A673 (cell line): ENCODE measurements around the gene CLK3. TPM values are rescaled to one million over a fixed set of nuclear protein-coding genes. Genes with fewer than 3 reads are reported as not detected.
"Not testable (repeated sequence)": the region's sequence is repeated elsewhere in the genome, so short reads cannot be mapped to it uniquely, and the experiment has no call there.

ENCODE experiments used
- BruUV-seq: library from RNA; stranded (reverse); fragments of 400-500 nt; replicated peaks from 2 replicates; lab custom pipeline; 2021; lab: Mats Ljungman, UMichigan
- CTCF ChIA-PET: fragments of 300-600 bp; sonication (Branson Sonifier 250); formaldehyde crosslinking; loops from one replicate; lab custom pipeline; 2022; ENCODE audit warnings: antibody characterized with exemption; lab: Charles Lee
- POLR2A ChIA-PET: fragments of 300-600 bp; sonication (Branson Sonifier 250); formaldehyde crosslinking; loops from one replicate; lab custom pipeline; 2022; ENCODE audit warnings: antibody characterized with exemption; ENCODE audit not compliant: low non-redundant PET; lab: Charles Lee
- DNase-seq: peaks from one replicate; pipeline ENCODE4 v3.0.0-alpha.2; 2015; ENCODE audit warnings: low spot score
- H3K27ac ChIP-seq: fragments of 200-600 bp; sonication (generic); 2 replicates; pipeline ENCODE4 v1.5.1; 2016; ENCODE audit warnings: mixed run types, low read depth, mild to moderate bottlenecking, mixed read lengths, antibody characterized with exemption, low read length; ENCODE audit not compliant: poor library complexity, severe bottlenecking
- H3K27me3 ChIP-seq: fragments of 200-600 bp; sonication (generic); replicated peaks from 2 replicates; pipeline ENCODE4 v1.6.1; 2017; ENCODE audit warnings: mixed run types, low read depth, mild to moderate bottlenecking, mixed read lengths, antibody characterized with exemption, low read length; ENCODE audit not compliant: insufficient read depth, poor library complexity
- H3K36me3 ChIP-seq: fragments of 200-600 bp; sonication (generic); 2 replicates; pipeline ENCODE4 v1.6.1; 2016; ENCODE audit warnings: mixed run types, mild to moderate bottlenecking, mixed read lengths, antibody characterized with exemption, low read length; ENCODE audit not compliant: insufficient read depth, poor library complexity, severe bottlenecking
- H3K4me1 ChIP-seq: fragments of 200-600 bp; sonication (generic); 2 replicates; pipeline ENCODE4 v1.6.1; 2017; ENCODE audit warnings: mixed run types, mild to moderate bottlenecking, mixed read lengths, antibody characterized with exemption, low read length; ENCODE audit not compliant: insufficient read depth, poor library complexity, severe bottlenecking
- H3K4me3 ChIP-seq: fragments of 200-600 bp; sonication (generic); 2 replicates; pipeline ENCODE4 v1.5.1; 2016; ENCODE audit warnings: low read depth, mixed run types, mild to moderate bottlenecking, mixed read lengths, low read length; ENCODE audit not compliant: poor library complexity, severe bottlenecking
- H3K9me3 ChIP-seq: fragments of 200-600 bp; sonication (generic); 2 replicates; pipeline ENCODE4 v1.6.1; 2016; ENCODE audit warnings: mixed run types, low read depth, mild to moderate bottlenecking, mixed read lengths, antibody characterized with exemption, low read length; ENCODE audit not compliant: poor library complexity, severe bottlenecking
- EZH2 ChIP-seq: fragments of 200-600 bp; sonication (generic); IDR thresholded peaks from 2 replicates; pipeline ENCODE4 v1.6.1; 2017; ENCODE audit warnings: borderline replicate concordance, low read depth, mild to moderate bottlenecking, mixed read lengths, antibody characterized with exemption, low read length; ENCODE audit not compliant: poor library complexity, severe bottlenecking
- intact Hi-C: fragments of 100-400 bp; cut with micrococcal nuclease; formaldehyde crosslinking; loops from one replicate; pipeline ENCODE4 v1.10.0; 2022; ENCODE audit not compliant: unreplicated experiment
- total RNA-seq: library from RNA; stranded (reverse); gene quantifications from 2 replicates; pipeline ENCODE4 v1.2.3, GENCODE V29; 2021
- TF ChIP-seq, protein P1 (sequence below): fragments of 300-800, 200-600 bp; sonication (generic); conservative IDR thresholded peaks from 2 replicates; pipeline ENCODE4 v1.5.1; 2017; ENCODE audit warnings: low read depth, mild to moderate bottlenecking, antibody characterized with exemption, low read length, moderate library complexity, mixed read lengths

Gene CLK3
- total RNA-seq, 1 experiment from 2014 or later: 66.8 TPM

DNA sequence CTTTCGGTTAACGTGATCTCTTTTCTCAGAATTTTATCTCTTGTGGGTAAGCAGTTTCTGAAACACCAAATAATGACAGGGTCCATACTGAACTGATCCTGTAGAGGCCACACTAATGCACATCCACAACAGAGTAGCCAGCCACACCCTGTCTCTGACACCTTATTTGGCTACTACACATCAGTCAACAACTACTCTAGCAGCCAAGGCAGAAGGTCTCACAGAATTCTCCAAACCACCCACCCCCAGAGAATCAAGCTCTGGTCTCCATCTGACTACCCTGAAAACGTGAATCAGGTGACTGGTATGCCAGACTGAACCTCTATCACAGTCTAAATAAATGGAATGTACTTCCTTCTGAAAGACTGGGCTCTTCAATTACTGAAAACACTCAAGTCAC, 42.2 kb downstream of the CLK3 start:
- POLR2A ChIA-PET: no interaction called here
- intact Hi-C loops: no loop called here
- H3K4me3 ChIP-seq: no peak overlapping the region
- no peak for TF ChIP-seq EZH2
- TF ChIP-seq, protein P1, sequence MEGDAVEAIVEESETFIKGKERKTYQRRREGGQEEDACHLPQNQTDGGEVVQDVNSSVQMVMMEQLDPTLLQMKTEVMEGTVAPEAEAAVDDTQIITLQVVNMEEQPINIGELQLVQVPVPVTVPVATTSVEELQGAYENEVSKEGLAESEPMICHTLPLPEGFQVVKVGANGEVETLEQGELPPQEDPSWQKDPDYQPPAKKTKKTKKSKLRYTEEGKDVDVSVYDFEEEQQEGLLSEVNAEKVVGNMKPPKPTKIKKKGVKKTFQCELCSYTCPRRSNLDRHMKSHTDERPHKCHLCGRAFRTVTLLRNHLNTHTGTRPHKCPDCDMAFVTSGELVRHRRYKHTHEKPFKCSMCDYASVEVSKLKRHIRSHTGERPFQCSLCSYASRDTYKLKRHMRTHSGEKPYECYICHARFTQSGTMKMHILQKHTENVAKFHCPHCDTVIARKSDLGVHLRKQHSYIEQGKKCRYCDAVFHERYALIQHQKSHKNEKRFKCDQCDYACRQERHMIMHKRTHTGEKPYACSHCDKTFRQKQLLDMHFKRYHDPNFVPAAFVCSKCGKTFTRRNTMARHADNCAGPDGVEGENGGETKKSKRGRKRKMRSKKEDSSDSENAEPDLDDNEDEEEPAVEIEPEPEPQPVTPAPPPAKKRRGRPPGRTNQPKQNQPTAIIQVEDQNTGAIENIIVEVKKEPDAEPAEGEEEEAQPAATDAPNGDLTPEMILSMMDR: no peak
- CTCF ChIA-PET: no interaction called here
- peaks cover 14% of the 10 kb centered on the region for H3K4me1 ChIP-seq
- H3K27me3 ChIP-seq: no peaks in the 10 kb centered on the region
- no peak overlapping the region for H3K27ac ChIP-seq
- BruUV-seq: no TSS peak
- no peaks in the 10 kb centered on the region for H3K9me3 ChIP-seq
- DNase-seq: no peak
- H3K36me3 ChIP-seq: peaks cover 4% of the 10 kb centered on the region

DNA sequence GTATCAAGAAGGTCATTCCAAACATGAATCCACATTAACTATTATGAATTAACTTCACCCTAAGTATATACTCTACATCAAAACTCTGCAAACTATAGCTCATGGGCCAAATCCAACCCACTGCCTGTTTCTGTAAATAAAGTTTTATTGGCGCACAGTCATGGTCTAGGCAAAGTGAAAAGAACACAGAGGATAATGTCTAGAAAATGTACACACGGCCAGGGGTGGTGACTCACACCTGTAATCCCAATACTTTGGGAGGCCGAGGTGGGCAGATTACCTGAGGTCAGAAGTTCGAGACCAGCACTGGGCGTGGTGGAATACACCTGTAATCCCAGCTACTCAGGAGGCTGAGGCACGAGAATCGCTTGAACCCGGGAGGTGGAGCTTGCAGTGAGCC, 45.6 kb downstream of the CLK3 start:
- POLR2A ChIA-PET, CTCF ChIA-PET: not testable (repeated sequence)

DNA sequence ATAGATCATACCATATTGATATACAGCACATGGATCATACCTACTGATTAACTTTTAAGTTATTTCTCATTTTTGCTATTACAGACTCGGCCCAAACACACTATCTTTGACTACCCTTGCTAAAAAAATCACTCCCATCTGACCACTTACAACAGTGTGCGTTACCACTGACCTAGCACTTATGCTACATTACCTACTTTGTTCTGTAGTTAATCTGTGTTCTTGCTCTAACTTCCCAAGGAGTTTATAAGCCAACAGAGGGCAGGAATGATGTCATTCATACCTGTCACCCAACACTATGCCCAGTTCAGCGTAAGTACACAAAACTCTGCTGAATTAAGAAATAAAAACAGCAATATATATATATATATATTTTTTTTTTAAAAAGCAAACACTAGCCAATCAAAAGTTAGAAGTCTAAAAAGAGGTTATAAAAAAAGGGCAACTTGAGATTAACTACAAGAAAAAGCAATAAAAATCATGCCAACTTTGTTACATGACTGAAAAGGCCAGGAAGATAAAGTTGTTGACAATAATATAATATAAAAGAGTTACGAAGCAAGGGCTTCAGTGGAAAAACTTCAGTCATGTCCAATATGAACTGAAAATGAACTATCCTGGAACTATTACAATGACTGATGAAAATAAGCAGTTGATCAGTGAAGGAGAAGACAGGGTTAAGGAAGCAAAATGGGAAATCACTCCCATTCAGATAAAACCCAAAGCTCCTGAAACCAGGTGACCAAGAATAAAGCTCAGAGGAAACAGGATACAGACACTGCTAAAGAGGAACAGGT, 46.6 kb downstream of the CLK3 start:
- Histone ChIP-seq H3K4me3 (no peak overlapping the region), H3K9me3 (no peaks in the 10 kb centered on the region), H3K27ac (no peak overlapping the region), H3K36me3 (no peaks in the 10 kb centered on the region), H3K27me3 (no peaks in the 10 kb centered on the region), H3K4me1 (no peaks in the 10 kb centered on the region)
- BruUV-seq: no TSS peak
- ChIA-PET POLR2A (interaction anchor here (0.6 kb wide), 1 partner anchor 103 kb away, joined by 3 read pairs; no protein-coding TSS in a partner anchor), CTCF (no interaction called here)
- TF ChIP-seq, protein P1: no peak
- TF ChIP-seq EZH2: no peak
- no peak for DNase-seq
- intact Hi-C loops: no loop called here

More for the DNA sequence above, 45.6 kb downstream of the CLK3 start:
- H3K9me3 ChIP-seq, H3K36me3 ChIP-seq, H3K4me3 ChIP-seq, DNase-seq, intact Hi-C loops, BruUV-seq, H3K27ac ChIP-seq, H3K4me1 ChIP-seq, H3K27me3 ChIP-seq: not testable (repeated sequence)
